Inflammatory macrophage (primary cell): ENCODE data around the gene MAP2K2.

Source experiments
- DNase-seq, 2 donors: peaks; one replicate each; pipeline ENCODE4 v3.0.0-alpha.2; 2020 to 2022

MAP2K2 gene

GRCh38 chr19:4099041-4099764 lies 24.7 kb downstream of the MAP2K2 start:
- DNase-seq: no peak

GRCh38 chr19:4098493-4098892 lies 25.4 kb downstream of the MAP2K2 start:
- no peak for DNase-seq

- DNase-seq: no peak
Observed at GRCh38 chr19:4097501-4097900, 26.4 kb downstream of the MAP2K2 start.

GRCh38 chr19:4096049-4096892 lies 27.7 kb downstream of the MAP2K2 start:
- DNase-seq: no peak

- no peak for DNase-seq
Observed at GRCh38 chr19:4095488-4095844, 28.5 kb downstream of the MAP2K2 start.

- no peak for DNase-seq
Observed at GRCh38 chr19:4094761-4095487, 29.0 kb downstream of the MAP2K2 start.

- DNase-seq: no peak
Observed at GRCh38 chr19:4094291-4094690, 29.6 kb downstream of the MAP2K2 start.

- no peak for DNase-seq
Observed at GRCh38 chr19:4093643-4094175, 30.2 kb downstream of the MAP2K2 start.

- peak; percentile 44 to 76 for DNase-seq
Observed at GRCh38 chr19:4090356-4091220, 33.3 kb downstream of the MAP2K2 start.

GRCh38 chr19:4089946-4090345 lies 34.0 kb downstream of the MAP2K2 start:
- no peak for DNase-seq

GRCh38 chr19:4089400-4089908 lies 34.5 kb downstream of the MAP2K2 start:
- peak; percentile 70 to 87 for DNase-seq

- DNase-seq: peak; percentile 41 to 46
Observed at GRCh38 chr19:4088975-4089374, 34.9 kb downstream of the MAP2K2 start.

- DNase-seq: no peak
Observed at GRCh38 chr19:4087787-4088679, 35.9 kb downstream of the MAP2K2 start.

GRCh38 chr19:4086411-4086867 lies 37.5 kb downstream of the MAP2K2 start:
- DNase-seq: no peak

GRCh38 chr19:4084547-4084877 lies 39.4 kb downstream of the MAP2K2 start:
- DNase-seq: no peak

GRCh38 chr19:4083677-4084546 lies 40.0 kb downstream of the MAP2K2 start:
- DNase-seq: peak; percentile 43 to 48

- DNase-seq: no peak
Observed at GRCh38 chr19:4082172-4082571, 41.8 kb downstream of the MAP2K2 start.

- DNase-seq: peak; percentile 39 to 51
Observed at GRCh38 chr19:4081441-4082129, 42.3 kb downstream of the MAP2K2 start.

GRCh38 chr19:4080473-4080872 lies 43.4 kb downstream of the MAP2K2 start:
- no peak for DNase-seq
